Measurements from ENCODE around the gene GLRX3.
"Not testable (repeated sequence)": the region's sequence is repeated elsewhere in the genome, so short reads cannot be mapped to it uniquely, and the experiment has no call there.

Gene GLRX3

DNA sequence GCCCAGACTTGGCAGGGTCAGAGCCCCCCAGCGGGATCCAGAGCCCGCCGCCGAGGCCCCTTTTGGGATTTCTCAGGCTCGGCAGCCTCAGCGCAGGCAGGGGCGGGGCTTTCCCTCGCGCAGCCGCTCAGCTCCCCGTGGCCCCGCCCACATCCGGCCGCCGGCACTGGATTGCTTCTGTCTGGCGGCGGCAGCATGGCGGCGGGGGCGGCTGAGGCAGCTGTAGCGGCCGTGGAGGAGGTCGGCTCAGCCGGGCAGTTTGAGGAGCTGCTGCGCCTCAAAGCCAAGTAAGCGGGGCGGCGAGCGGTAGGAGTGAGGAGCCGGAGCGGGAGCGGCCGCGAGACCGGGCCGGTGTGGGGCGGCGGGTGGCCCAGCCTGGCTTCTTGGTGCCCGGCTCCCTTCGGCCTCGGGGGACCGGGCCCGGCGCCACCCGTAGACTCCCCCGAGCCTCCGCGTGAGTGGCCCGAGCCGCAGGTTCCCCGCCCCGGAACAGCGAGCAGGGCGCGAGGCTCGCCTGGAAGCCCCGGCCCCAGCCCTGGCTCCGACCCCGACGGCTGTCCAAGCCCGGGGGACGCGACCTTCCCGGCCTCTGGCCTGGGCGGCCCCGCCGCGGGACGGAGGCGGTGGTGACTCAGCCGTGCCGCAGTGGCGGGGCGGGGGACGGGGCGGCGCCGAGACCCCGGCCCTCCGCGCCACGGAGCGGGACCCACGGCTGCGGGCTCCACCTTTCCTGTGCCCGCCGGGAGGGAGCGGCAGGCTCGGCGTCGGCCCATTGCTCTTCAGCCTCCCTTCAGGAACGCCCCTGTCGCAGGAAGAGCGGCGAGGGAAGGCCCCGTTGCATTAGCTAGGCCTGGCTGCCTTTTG, at the start of gene GLRX3:
GLRX3 (plus strand) TSS at position 166 of the 864 bp plus-strand sequence; CDS start at position 196, 30 bp downstream.
- peak; percentile 95 for DNase-seq

- DNase-seq = not testable (repeated sequence)
These were observed 45.6 kb upstream of the GLRX3 start for GRCh38 chr10:130090565-130090964.

GRCh38 chr10:130099344-130099743, 36.8 kb upstream of the GLRX3 start:
- DNase-seq = no peak

GRCh38 chr10:130105724-130106123, 30.5 kb upstream of the GLRX3 start:
- no peak for DNase-seq

DNA sequence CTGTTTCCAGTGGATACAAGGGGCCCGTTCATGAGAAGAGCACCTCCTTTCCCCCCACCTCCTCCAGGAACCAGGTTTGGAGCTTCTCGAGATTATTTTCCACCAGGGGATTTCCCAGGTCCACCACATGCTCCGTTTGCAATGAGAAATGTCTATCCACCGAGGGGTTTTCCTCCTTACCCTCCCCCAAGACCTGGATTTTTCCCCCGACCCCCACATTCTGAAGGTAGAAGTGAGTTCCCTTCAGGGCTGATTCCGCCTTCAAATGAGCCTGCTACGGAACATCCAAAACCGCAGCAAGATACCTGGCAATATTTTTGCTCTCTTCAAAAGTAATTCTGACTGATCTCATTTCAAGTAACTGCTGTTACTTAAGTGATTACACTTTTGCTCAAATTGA, 28.0 kb upstream of the GLRX3 start:
- DNase-seq = not testable (repeated sequence)

- no peak for DNase-seq
These were observed 27.1 kb upstream of the GLRX3 start for GRCh38 chr10:130108934-130109604.

GRCh38 chr10:130109796-130110245, 26.4 kb upstream of the GLRX3 start:
- peak; percentile 99 for DNase-seq

DNA sequence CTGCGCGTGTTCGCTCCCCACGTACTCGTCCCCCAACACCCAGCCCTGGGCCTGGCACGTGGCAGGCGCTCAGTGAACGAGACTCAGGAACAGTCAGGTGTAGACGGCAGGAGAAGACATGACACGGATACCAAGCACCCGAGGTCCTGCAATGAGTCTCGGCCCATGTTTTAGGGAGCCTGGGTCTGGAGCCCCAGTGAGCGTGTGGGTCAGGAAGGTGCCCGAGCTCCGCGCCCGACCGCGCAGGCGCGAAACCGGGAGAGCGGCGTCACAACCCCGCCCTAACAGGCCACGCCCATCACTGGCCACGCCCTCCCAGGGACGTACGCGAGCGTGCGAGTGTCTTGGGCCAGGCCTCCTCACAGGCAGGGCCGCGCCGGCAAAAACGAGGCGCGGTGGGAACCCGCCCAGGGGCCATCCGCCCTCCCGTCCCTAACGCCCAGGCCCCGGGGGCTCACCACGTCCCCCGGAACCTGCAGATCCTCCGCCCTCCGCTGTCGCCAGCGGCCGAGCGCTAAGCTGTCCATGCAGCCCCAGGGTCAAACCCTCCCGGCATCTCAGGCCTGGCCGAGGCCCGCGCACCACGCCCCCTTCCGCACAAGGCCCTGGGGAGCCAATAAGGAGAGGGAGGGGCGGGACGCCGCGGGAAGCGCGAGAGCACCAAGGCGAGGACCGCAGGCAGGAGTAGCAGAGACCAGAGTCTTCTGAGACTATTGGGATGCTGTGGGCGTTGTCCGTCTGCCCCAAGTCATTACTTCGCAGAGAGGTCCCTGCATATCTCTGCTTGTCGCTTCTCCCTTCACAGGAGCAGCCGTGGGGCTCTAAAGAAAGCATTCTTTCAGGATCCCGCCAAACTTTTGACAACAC, 25.7 kb upstream of the GLRX3 start, which contains the start of gene C10orf143:
C10orf143 (minus strand) TSS at position 585 of the 867 bp plus-strand sequence; CDS start at position 527, 58 bp downstream.
- peak; percentile 99 for DNase-seq

GRCh38 chr10:130111113-130111851, 24.9 kb upstream of the GLRX3 start:
- peak; percentile 99 for DNase-seq

DNA sequence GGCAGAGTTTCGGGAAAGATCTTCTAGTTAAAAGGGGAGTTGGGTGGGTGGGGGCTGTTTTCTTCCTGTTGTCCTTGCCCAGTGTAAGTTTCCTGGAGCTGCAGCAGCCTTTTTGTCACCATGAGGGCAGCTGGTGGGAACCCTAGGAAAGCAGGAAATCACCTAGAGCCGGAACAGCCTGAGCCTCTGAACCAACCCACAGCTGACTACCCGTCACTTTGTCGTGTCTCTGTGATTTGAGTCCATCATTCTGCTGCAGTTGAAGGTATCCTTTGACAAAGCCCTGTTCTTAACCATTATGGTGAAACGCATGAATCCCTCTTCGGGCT, 24.4 kb upstream of the GLRX3 start:
- no peak for DNase-seq

DNA sequence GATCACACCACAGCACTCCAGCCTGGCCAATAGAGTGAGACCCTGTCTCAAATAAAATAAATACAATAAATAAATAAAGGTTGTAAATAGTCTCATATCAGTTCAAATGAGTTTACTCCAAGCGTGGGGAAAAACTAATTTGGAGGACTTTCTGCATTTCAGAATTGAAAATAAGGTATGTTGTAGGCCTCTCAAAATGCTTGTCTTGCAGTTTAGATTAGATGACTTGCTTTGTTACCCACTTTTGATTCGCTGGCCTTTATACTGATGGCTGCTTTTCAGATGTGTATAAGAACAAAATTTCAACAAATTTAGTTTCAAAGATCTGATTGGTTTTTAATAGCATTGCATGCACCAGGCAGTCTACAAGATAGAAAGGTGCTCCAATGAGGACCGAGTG, 23.4 kb upstream of the GLRX3 start:
- no peak for DNase-seq

DNA sequence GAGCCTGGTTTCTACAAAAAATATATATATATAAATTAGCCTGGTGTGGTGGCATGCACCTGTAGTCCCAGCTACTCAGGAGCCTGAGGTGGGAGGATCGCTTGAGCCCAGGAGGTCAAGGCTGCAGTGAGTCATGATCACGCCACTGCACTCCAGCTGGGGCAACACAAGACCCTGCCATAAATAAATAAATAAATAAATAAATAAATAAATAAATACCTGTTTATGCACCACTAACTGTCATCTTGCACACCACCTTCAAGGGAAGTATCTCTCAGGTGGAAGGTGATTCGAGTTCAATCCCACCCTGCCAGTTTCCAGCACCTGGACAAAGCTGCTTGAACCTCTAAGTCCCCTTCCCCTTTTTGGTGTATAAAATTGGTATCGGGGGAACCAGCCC, 19.2 kb upstream of the GLRX3 start:
- DNase-seq = not testable (repeated sequence)

DNA sequence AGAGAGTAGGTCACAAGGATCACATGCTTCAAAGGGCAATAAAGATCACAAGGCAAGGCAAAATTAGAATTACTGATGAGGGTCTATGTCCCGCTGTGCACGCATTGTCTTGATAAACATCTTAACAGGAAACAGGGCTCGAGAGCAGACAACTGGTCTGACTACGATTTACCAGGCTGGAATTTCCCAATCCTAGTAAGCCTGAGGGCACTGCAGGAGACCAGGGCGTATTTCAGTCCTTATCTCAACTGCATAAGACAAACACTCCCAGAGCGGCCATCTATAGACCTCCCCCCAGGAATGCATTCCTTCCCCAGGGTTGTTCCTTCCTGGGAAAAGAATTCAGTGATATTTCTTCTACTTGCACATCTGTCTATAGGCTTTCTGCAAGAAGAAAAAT, 18.7 kb upstream of the GLRX3 start:
- not testable (repeated sequence) for DNase-seq

GRCh38 chr10:130121486-130122079, 14.6 kb upstream of the GLRX3 start:
- no peak for DNase-seq

- peak; percentile 93 for DNase-seq
These were observed 8.7 kb upstream of the GLRX3 start for GRCh38 chr10:130127364-130128061.

GRCh38 chr10:130128062-130128781, 8.0 kb upstream of the GLRX3 start:
- DNase-seq = no peak

DNA sequence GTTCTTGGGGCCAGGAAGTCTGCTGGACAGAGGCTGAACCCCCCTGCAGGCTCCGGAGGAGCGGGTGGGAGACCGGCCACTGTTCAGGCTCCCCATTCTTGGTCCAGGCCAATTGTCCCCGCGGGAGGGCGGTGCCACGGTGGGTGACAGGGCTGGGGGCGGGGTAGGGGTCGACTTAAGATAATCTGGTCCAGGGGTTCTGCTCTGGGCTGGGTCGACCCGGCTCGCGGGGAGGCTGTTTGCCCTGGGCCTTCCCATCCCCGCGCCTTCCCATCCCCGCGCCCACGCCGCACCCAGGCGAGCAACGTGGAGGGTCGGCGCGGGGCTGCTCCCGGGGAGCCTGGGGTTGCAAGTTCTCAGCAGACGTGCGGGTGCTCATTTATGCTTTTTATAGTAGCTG, 7.3 kb upstream of the GLRX3 start:
- DNase-seq = no peak

- no peak for DNase-seq
These were observed 440 bp upstream of the GLRX3 start for GRCh38 chr10:130135676-130136225.

- peak; percentile 54 for DNase-seq
These were observed 878 bp downstream of the GLRX3 start for GRCh38 chr10:130137090-130137448.

Data from eye (tissue), 1 donor.